ENCODE data around the gene PRSS53.

DNA sequence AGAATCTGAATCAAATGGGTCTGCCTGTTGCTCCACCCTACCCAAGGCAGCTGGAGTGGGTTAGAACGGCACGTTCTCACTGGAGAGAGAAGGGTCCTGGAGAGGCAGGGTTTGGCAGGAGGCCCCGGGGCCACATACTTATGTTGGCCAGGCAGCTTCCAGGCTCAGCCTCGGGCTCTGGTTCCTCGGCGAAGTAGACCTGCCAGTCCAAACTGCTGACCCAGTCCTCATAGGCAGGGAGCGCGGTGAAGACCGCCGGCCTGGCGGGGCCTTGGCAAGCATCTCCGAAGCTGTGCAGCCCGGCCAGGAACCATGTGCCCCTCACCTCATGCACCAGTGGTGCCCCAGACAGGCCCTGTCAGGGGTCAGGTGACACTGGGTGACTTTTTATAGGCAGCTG, 4.8 kb downstream of the PRSS53 start:
- no peak for TF ChIP-seq EZH2 (IDR thresholded peaks at IDR 0.05; ENCODE audit: borderline replicate concordance, low read depth, low read length, severe bottlenecking)
- TF ChIP-seq, protein P1, sequence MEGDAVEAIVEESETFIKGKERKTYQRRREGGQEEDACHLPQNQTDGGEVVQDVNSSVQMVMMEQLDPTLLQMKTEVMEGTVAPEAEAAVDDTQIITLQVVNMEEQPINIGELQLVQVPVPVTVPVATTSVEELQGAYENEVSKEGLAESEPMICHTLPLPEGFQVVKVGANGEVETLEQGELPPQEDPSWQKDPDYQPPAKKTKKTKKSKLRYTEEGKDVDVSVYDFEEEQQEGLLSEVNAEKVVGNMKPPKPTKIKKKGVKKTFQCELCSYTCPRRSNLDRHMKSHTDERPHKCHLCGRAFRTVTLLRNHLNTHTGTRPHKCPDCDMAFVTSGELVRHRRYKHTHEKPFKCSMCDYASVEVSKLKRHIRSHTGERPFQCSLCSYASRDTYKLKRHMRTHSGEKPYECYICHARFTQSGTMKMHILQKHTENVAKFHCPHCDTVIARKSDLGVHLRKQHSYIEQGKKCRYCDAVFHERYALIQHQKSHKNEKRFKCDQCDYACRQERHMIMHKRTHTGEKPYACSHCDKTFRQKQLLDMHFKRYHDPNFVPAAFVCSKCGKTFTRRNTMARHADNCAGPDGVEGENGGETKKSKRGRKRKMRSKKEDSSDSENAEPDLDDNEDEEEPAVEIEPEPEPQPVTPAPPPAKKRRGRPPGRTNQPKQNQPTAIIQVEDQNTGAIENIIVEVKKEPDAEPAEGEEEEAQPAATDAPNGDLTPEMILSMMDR (IDR thresholded peaks at IDR 0.05; ENCODE audit: borderline replicate concordance, extremely low read depth, low read length, poor library complexity, severe bottlenecking), result no peak
